ENCODE data around the gene JCHAIN.

The JCHAIN gene

GRCh38 chr4:70711599-70711998, 45.3 kb upstream of the JCHAIN start:
- no peak for TF ChIP-seq CTCF (conservative IDR thresholded peaks at IDR 0.05; ENCODE audit: low read depth, low read length)
- H3K4me3 ChIP-seq (ENCODE audit: low read depth, low read length), result no peak overlapping the region
- no peak for DNase-seq (ENCODE audit: low read depth)

GRCh38 chr4:70709611-70710205, 43.4 kb upstream of the JCHAIN start:
- no peak overlapping the region for H3K4me3 ChIP-seq (ENCODE audit: low read depth, low read length)
- TF ChIP-seq CTCF (conservative IDR thresholded peaks at IDR 0.05; ENCODE audit: low read depth, low read length), result no peak
- DNase-seq (ENCODE audit: low read depth), result no peak

- H3K4me3 ChIP-seq (ENCODE audit: low read depth, low read length), result peak overlapping the region; percentile 77
- TF ChIP-seq CTCF (conservative IDR thresholded peaks at IDR 0.05; ENCODE audit: low read depth, low read length), result no peak
- DNase-seq (ENCODE audit: low read depth), result no peak
Measured at GRCh38 chr4:70706516-70706915, 40.2 kb upstream of the JCHAIN start.

GRCh38 chr4:70706044-70706461, 39.7 kb upstream of the JCHAIN start:
- DNase-seq (ENCODE audit: low read depth), result peak; percentile 39
- no peak for TF ChIP-seq CTCF (conservative IDR thresholded peaks at IDR 0.05; ENCODE audit: low read depth, low read length)

GRCh38 chr4:70705183-70706043, 39.1 kb upstream of the JCHAIN start:
- H3K4me3 ChIP-seq (ENCODE audit: low read depth, low read length), result peak overlapping the region; percentile 77
- TF ChIP-seq CTCF (conservative IDR thresholded peaks at IDR 0.05; ENCODE audit: low read depth, low read length), result no peak

More at GRCh38 chr4:70706044-70706461, 39.7 kb upstream of the JCHAIN start:
- peak overlapping the region; percentile 77 for H3K4me3 ChIP-seq (ENCODE audit: low read depth, low read length)

GRCh38 chr4:70704931-70705182, 38.5 kb upstream of the JCHAIN start:
- peak overlapping the region; percentile 77 for H3K4me3 ChIP-seq (ENCODE audit: low read depth, low read length)
- TF ChIP-seq CTCF (conservative IDR thresholded peaks at IDR 0.05; ENCODE audit: low read depth, low read length), result no peak
- no peak for DNase-seq (ENCODE audit: low read depth)

More at GRCh38 chr4:70705183-70706043, 39.1 kb upstream of the JCHAIN start:
- peak; percentile 54 for DNase-seq (ENCODE audit: low read depth)

Measured in choroid plexus epithelial cell (primary cell).